K562 (cell line): ENCODE results near the gene HGS. TPM values are rescaled to one million over a fixed set of nuclear protein-coding genes. Genes with fewer than 3 reads are reported as not detected.

Source experiments
- ATF7 ChIP-seq: fragments of 450-650 bp; IDR thresholded peaks from 2 replicates; pipeline ENCODE4 v1.7.1; 2014; ENCODE audit warnings: mild to moderate bottlenecking, moderate library complexity
- BHLHE40 ChIP-seq: IDR thresholded peaks from 2 replicates; pipeline ENCODE4 v1.6.1; 2011; ENCODE audit warnings: low read length, improper control_type of control experiment
- CTBP1 ChIP-seq: fragments of 450-650 bp; IDR thresholded peaks from 2 replicates; pipeline ENCODE4 v1.6.1; 2016; ENCODE audit warnings: borderline replicate concordance
- GABPB1 ChIP-seq: sonication (generic); formaldehyde crosslinking; IDR thresholded peaks from 2 replicates; pipeline ENCODE4 v1.8.0; 2022; ENCODE audit warnings: mild to moderate bottlenecking, missing genetic modification reagents
- HES1 ChIP-seq: fragments of 450-650 bp; IDR thresholded peaks from 2 replicates; pipeline ENCODE4 v1.6.1; 2016; ENCODE audit warnings: low read depth, mild to moderate bottlenecking, moderate library complexity
- KAT2B ChIP-seq: IDR thresholded peaks from one replicate; pipeline ENCODE4 v1.6.1; 2012; ENCODE audit warnings: low read depth, mild to moderate bottlenecking, control low read depth, inconsistent platforms, low read length, moderate library complexity
- MAFG ChIP-seq: fragments of 450-650 bp; conservative IDR thresholded peaks from 2 replicates; pipeline ENCODE4 v1.6.1; 2016; ENCODE audit warnings: missing genetic modification characterization, missing compliant biosample characterization
- MAX ChIP-seq: sonication (generic); formaldehyde crosslinking; IDR thresholded peaks from 2 replicates; pipeline ENCODE4 v1.9.0; 2022; ENCODE audit warnings: mild to moderate bottlenecking, missing genetic modification reagents
- MED1 ChIP-seq: sonication (generic); formaldehyde crosslinking; IDR thresholded peaks from 2 replicates; pipeline ENCODE4 v1.8.1; 2023; ENCODE audit warnings: missing genetic modification reagents, borderline replicate concordance
- MNT ChIP-seq, 2 experiments: fragments of 450-650 bp; conservative IDR thresholded peaks; 2 replicates each; pipeline ENCODE4 v1.6.1; 2017; ENCODE audit warnings: mild to moderate bottlenecking in 2 of 2, moderate library complexity in 2 of 2
- NFE2 ChIP-seq: IDR thresholded peaks from 2 replicates; pipeline ENCODE4 v1.6.1; 2014; ENCODE audit warnings: antibody characterized with exemption, low read depth
- NFE2L1 ChIP-seq: fragments of 450-650 bp; IDR thresholded peaks from 2 replicates; pipeline ENCODE4 v1.6.1; 2016; ENCODE audit warnings: missing genetic modification characterization, low read depth, mild to moderate bottlenecking, missing compliant biosample characterization, moderate library complexity, borderline replicate concordance
- PHF8 ChIP-seq: fragments of 200-600 bp; sonication (generic); IDR thresholded peaks from 2 replicates; pipeline ENCODE4 v1.6.1; 2012; ENCODE audit warnings: mixed run types, mild to moderate bottlenecking, inconsistent platforms, low read length, moderate library complexity, borderline replicate concordance
- SAFB2 ChIP-seq: fragments of 200-400 bp; formaldehyde crosslinking; IDR thresholded peaks from 2 replicates; pipeline ENCODE4 v1.6.1; 2018; ENCODE audit warnings: borderline replicate concordance, low read length, low read depth, moderate library complexity; ENCODE audit not compliant: severe bottlenecking
- SMARCA4 ChIP-seq: fragments of 450-650 bp; IDR thresholded peaks from 2 replicates; pipeline ENCODE4 v1.6.1; 2016
- TAF9B ChIP-seq: fragments of 450-650 bp; IDR thresholded peaks from 2 replicates; pipeline ENCODE4 v1.6.1; 2018; ENCODE audit warnings: mild to moderate bottlenecking; ENCODE audit not compliant: partially characterized antibody
- TFAP4 ChIP-seq: sonication (generic); formaldehyde crosslinking; IDR thresholded peaks from 2 replicates; pipeline ENCODE4 v1.8.0; 2022; ENCODE audit warnings: missing genetic modification reagents, mild to moderate bottlenecking, moderate library complexity, borderline replicate concordance
- TSC22D4 ChIP-seq: fragments of 450-650 bp; IDR thresholded peaks from 2 replicates; pipeline ENCODE4 v1.6.1; 2016; ENCODE audit warnings: missing genetic modification characterization, missing biosample characterization, control low read depth
- ZBTB2 ChIP-seq: fragments of 450-650 bp; IDR thresholded peaks from 2 replicates; pipeline ENCODE4 v1.6.1; 2016; ENCODE audit warnings: antibody characterized with exemption
- ZBTB8A ChIP-seq: fragments of 450-650 bp; IDR thresholded peaks from 2 replicates; pipeline ENCODE4 v1.6.1; 2018; ENCODE audit warnings: mild to moderate bottlenecking, moderate library complexity; ENCODE audit not compliant: partially characterized antibody
- ZNF121 ChIP-seq: sonication (generic); formaldehyde crosslinking; conservative IDR thresholded peaks from 2 replicates; pipeline ENCODE4 v1.8.0; 2022; ENCODE audit warnings: missing genetic modification reagents
- ZNF232 ChIP-seq: sonication (generic); formaldehyde crosslinking; IDR thresholded peaks from 2 replicates; pipeline ENCODE4 v1.8.0; 2022; ENCODE audit warnings: mild to moderate bottlenecking, missing genetic modification reagents
- ZNF668 ChIP-seq: fragments of 250-450 bp; sonication (Bioruptor Pico); IDR thresholded peaks from 2 replicates; pipeline ENCODE4 v1.8.0; 2022; ENCODE audit warnings: mild to moderate bottlenecking, inconsistent platforms
- polyA plus RNA-seq, 8 experiments: library from polyadenylated mRNA; depleted of rRNA in 4 of 8; stranded (reverse) in 5 of 8; unstranded in 3 of 8; fragments of >200 nt; fragmentation: Nextera tagmentation in 2 of 8; fragmentation: Illumina TruSeq in 1 of 8; extraction: Ambion mirVana in 2 of 8; extraction: Trizol in 1 of 8; gene quantifications; 2 replicates each; pipeline versions ENCODE4 v1.2.1 to v1.2.3, GENCODE V29; 2011 to 2014; ENCODE audit warnings: inconsistent platforms in 1 of 8, missing spikeins in 1 of 8
- total RNA-seq, 7 experiments: library from RNA; depleted of rRNA in 6 of 7; stranded (reverse); fragments of >200 nt in 6 of 7; fragmentation: Illumina TruSeq in 2 of 7; extraction: Trizol in 2 of 7; gene quantifications; 2 replicates each; pipeline versions ENCODE4 v1.2.1 to v1.2.3, GENCODE V29; 2011 to 2021; ENCODE audit warnings: low replicate concordance in 1 of 7

The HGS gene
- total and polyA plus RNA-seq, 9 of the 15 experiments (the other 6 are each of a cell fraction or from before 2014, with no cell fraction given), result 3.9 to 176 (median 77.1) TPM

GRCh38 chr17:81735264-81736102 is 51.7 kb downstream of the HGS start (continued):
- peak; percentile 18; the same call in 1 of the 2 replicates for TF ChIP-seq MAX (CRISPR knock-in tag)
- no peak for TF ChIP-seq ZNF232 (CRISPR knock-in tag)
- peak; percentile 74 for TF ChIP-seq NFE2
- TF ChIP-seq ATF7, result no peak
- TF ChIP-seq MED1 (CRISPR knock-in tag), result no peak
- no peak for TF ChIP-seq NFE2L1 (tag)
- peak; percentile 85; the same call in 1 of the 2 replicates for TF ChIP-seq TFAP4 (CRISPR knock-in tag)
- no peak for TF ChIP-seq KAT2B
- TF ChIP-seq PHF8, result peak; percentile 12; the same call in 1 of the 2 replicates
- TF ChIP-seq ZNF668, result no peak
- TF ChIP-seq HES1, result no peak
- no peak for TF ChIP-seq TAF9B
- 0 out of 2 replicates have a peak, but pooled peaks have one; percentile 29 for TF ChIP-seq ZBTB2
- peak; percentile 46; the same call in 1 of the 2 replicates for TF ChIP-seq BHLHE40
- TF ChIP-seq MAFG (tag), result 0 out of 2 replicates have a peak, but pooled peaks have one; percentile 15
- TF ChIP-seq SMARCA4, result 0 out of 2 replicates have a peak, but pooled peaks have one; percentile 25
- TF ChIP-seq TSC22D4 (tag), result no peak
- TF ChIP-seq SAFB2, result no peak
- TF ChIP-seq CTBP1, result peak; percentile 67; the same call in 1 of the 2 replicates
- TF ChIP-seq ZNF121 (CRISPR knock-in tag), result no peak
- no peak for TF ChIP-seq ZBTB8A
- 0 out of 2 replicates have a peak, but pooled peaks have one; percentile 26 for TF ChIP-seq GABPB1 (CRISPR knock-in tag)
- TF ChIP-seq MNT (conservative IDR thresholded peaks at IDR 0.05), result 0 out of 4 replicates have a peak, but pooled peaks of 1 of the 2 experiments have one; percentile 55
